HEK293 (cell line): ENCODE data around the gene RAB36.

Experiments
- CTCF ChIA-PET: fragments of 350-600 bp; formaldehyde crosslinking; extraction: SDS; loops from one replicate; lab custom pipeline; 2021; ENCODE audit warnings: antibody characterized with exemption; lab: Yijun Ruan, JAX
- POLR2A ChIA-PET: fragments of 300-600 bp; formaldehyde crosslinking; extraction: SDS; loops from one replicate; lab custom pipeline; 2020; ENCODE audit warnings: antibody characterized with exemption, inconsistent platforms; lab: Yijun Ruan, JAX
- H3K27ac ChIP-seq: fragments of 200-500 bp; sonication (Bioruptor generic); 2 replicates; pipeline ENCODE4 v1.5.1; 2014; ENCODE audit warnings: low read depth, low read length, control low read depth, inconsistent platforms; ENCODE audit errors: extremely low read depth
- H3K36me3 ChIP-seq, 2 experiments: fragments of 200-500 bp in 1 of 2; sonication (Bioruptor generic) in 1 of 2; 1 replicate in 1 of 2; 2 replicates in 1 of 2; pipeline ENCODE4 v1.5.1; 2014 to 2017; ENCODE audit warnings: inconsistent platforms in 2 of 2, low read length in 2 of 2; ENCODE audit not compliant: control insufficient read depth in 2 of 2, insufficient read depth in 1 of 2
- H3K4me1 ChIP-seq: fragments of 200-500 bp; sonication (Bioruptor generic); 2 replicates; pipeline ENCODE4 v1.5.1; 2014; ENCODE audit warnings: mild to moderate bottlenecking, low read length, inconsistent platforms; ENCODE audit not compliant: control insufficient read depth, insufficient read depth
- H3K4me3 ChIP-seq: 2 replicates; pipeline ENCODE4 v1.5.1; 2011; ENCODE audit warnings: low read depth, mild to moderate bottlenecking, control low read depth, low read length, moderate library complexity
- H3K9me3 ChIP-seq: fragments of 200-500 bp; sonication (Bioruptor generic); 2 replicates; pipeline ENCODE4 v1.5.1; 2014; ENCODE audit warnings: low read depth, low read length, inconsistent platforms; ENCODE audit not compliant: control insufficient read depth, insufficient read depth
- GFI1B ChIP-seq: fragments of 450-650 bp; formaldehyde crosslinking; IDR thresholded peaks from 2 replicates; pipeline ENCODE4 v1.5.1; 2016; ENCODE audit warnings: missing biosample characterization, missing genetic modification characterization
- IKZF3 ChIP-seq: fragments of 450-650 bp; IDR thresholded peaks from 2 replicates; pipeline ENCODE4 v1.5.0; 2018; ENCODE audit warnings: missing biosample characterization, mild to moderate bottlenecking, missing genetic modification characterization, moderate library complexity
- PRDM1 ChIP-seq: fragments of 450-650 bp; formaldehyde crosslinking; IDR thresholded peaks from 2 replicates; pipeline ENCODE4; 2016; ENCODE audit warnings: missing biosample characterization, missing genetic modification characterization
- SP7 ChIP-seq: fragments of 450-650 bp; formaldehyde crosslinking; IDR thresholded peaks from 2 replicates; pipeline ENCODE4 v1.5.1; 2016; ENCODE audit warnings: missing biosample characterization, missing genetic modification characterization
- TRIM28 ChIP-seq: IDR thresholded peaks from 2 replicates; pipeline ENCODE4 v1.6.1; 2011; ENCODE audit warnings: low read length, control low read depth, borderline replicate concordance
- YY1 ChIP-seq: fragments of 450-650 bp; formaldehyde crosslinking; IDR thresholded peaks from 2 replicates; pipeline ENCODE4 v1.5.1; 2018; ENCODE audit warnings: missing biosample characterization, missing genetic modification characterization
- YY2 ChIP-seq: fragments of 450-650 bp; formaldehyde crosslinking; IDR thresholded peaks from 2 replicates; pipeline ENCODE4 v1.5.1; 2016; ENCODE audit warnings: missing biosample characterization, missing genetic modification characterization
- ZNF121 ChIP-seq: fragments of 450-650 bp; formaldehyde crosslinking; IDR thresholded peaks from 2 replicates; pipeline ENCODE4 v1.5.1; 2016; ENCODE audit warnings: missing biosample characterization, missing genetic modification characterization
- ZNF214 ChIP-seq: fragments of 450-650 bp; formaldehyde crosslinking; IDR thresholded peaks from 2 replicates; pipeline ENCODE4 v1.5.1; 2017; ENCODE audit warnings: missing biosample characterization, mild to moderate bottlenecking, missing genetic modification characterization, borderline replicate concordance
- ZNF221 ChIP-seq: fragments of 450-650 bp; formaldehyde crosslinking; IDR thresholded peaks from 2 replicates; pipeline ENCODE4 v1.5.1; 2017; ENCODE audit warnings: missing biosample characterization, missing genetic modification characterization, borderline replicate concordance
- ZNF239 ChIP-seq: fragments of 450-650 bp; formaldehyde crosslinking; IDR thresholded peaks from 2 replicates; pipeline ENCODE4 v1.5.1; 2016; ENCODE audit warnings: missing biosample characterization, missing genetic modification characterization
- ZNF366 ChIP-seq: fragments of 450-650 bp; formaldehyde crosslinking; conservative IDR thresholded peaks from 2 replicates; pipeline ENCODE4 v1.5.1; 2016; ENCODE audit warnings: missing biosample characterization, missing genetic modification characterization
- ZNF521 ChIP-seq: fragments of 450-650 bp; formaldehyde crosslinking; IDR thresholded peaks from 2 replicates; pipeline ENCODE4 v1.5.1; 2017; ENCODE audit warnings: missing biosample characterization, mild to moderate bottlenecking, missing genetic modification characterization
- ZNF560 ChIP-seq: fragments of 450-650 bp; formaldehyde crosslinking; IDR thresholded peaks from 2 replicates; pipeline ENCODE4 v1.5.1; 2017; ENCODE audit warnings: missing biosample characterization, missing genetic modification characterization, borderline replicate concordance
- ZNF561 ChIP-seq: fragments of 450-650 bp; IDR thresholded peaks from 2 replicates; pipeline ENCODE4 v1.5.1; 2018; ENCODE audit warnings: missing biosample characterization, missing genetic modification characterization, borderline replicate concordance
- ZNF580 ChIP-seq: fragments of 450-650 bp; formaldehyde crosslinking; IDR thresholded peaks from 2 replicates; pipeline ENCODE4 v1.5.1; 2016; ENCODE audit warnings: missing biosample characterization, missing genetic modification characterization
- ZNF610 ChIP-seq: fragments of 450-650 bp; formaldehyde crosslinking; IDR thresholded peaks from 2 replicates; pipeline ENCODE4 v1.5.1; 2016; ENCODE audit warnings: missing biosample characterization, missing genetic modification characterization, borderline replicate concordance
- ZNF658 ChIP-seq: fragments of 450-650 bp; formaldehyde crosslinking; IDR thresholded peaks from 2 replicates; pipeline ENCODE4; 2016; ENCODE audit warnings: missing biosample characterization, missing genetic modification characterization
- TF ChIP-seq, protein P1 (sequence below): fragments of 450-650 bp; formaldehyde crosslinking; IDR thresholded peaks from 2 replicates; pipeline ENCODE4 v1.5.1; 2016; ENCODE audit warnings: missing biosample characterization, missing genetic modification characterization

RAB36 gene

GRCh38 chr22:23213581-23214334 is 68.5 kb downstream of the RAB36 start:
- H3K36me3 ChIP-seq: no peaks in the 10 kb centered on the region
- CTCF ChIA-PET: interaction anchor here (0.7 kb wide), 1 partner anchor 41 kb away, joined by 6 read pairs; no protein-coding TSS in a partner anchor
- TF ChIP-seq TRIM28 (no peak), SP7 (tag by site-specific recombination) (no peak), ZNF658 (tag by site-specific recombination) (no peak), ZNF560 (tag by site-specific recombination) (no peak), ZNF239 (tag by site-specific recombination) (no peak), PRDM1 (tag by site-specific recombination) (no peak), GFI1B (no peak), ZNF521 (tag by site-specific recombination) (no peak), ZNF221 (tag by site-specific recombination) (no peak), ZNF121 (tag by site-specific recombination) (no peak), YY1 (tag by site-specific recombination) (no peak), YY2 (tag by site-specific recombination) (no peak), IKZF3 (tag by site-specific recombination) (no peak), ZNF580 (no peak), ZNF214 (no peak), ZNF561 (tag by site-specific recombination) (no peak), ZNF366 (tag by site-specific recombination) (no peak), ZNF610 (tag by site-specific recombination) (no peak)
- TF ChIP-seq, protein P1, sequence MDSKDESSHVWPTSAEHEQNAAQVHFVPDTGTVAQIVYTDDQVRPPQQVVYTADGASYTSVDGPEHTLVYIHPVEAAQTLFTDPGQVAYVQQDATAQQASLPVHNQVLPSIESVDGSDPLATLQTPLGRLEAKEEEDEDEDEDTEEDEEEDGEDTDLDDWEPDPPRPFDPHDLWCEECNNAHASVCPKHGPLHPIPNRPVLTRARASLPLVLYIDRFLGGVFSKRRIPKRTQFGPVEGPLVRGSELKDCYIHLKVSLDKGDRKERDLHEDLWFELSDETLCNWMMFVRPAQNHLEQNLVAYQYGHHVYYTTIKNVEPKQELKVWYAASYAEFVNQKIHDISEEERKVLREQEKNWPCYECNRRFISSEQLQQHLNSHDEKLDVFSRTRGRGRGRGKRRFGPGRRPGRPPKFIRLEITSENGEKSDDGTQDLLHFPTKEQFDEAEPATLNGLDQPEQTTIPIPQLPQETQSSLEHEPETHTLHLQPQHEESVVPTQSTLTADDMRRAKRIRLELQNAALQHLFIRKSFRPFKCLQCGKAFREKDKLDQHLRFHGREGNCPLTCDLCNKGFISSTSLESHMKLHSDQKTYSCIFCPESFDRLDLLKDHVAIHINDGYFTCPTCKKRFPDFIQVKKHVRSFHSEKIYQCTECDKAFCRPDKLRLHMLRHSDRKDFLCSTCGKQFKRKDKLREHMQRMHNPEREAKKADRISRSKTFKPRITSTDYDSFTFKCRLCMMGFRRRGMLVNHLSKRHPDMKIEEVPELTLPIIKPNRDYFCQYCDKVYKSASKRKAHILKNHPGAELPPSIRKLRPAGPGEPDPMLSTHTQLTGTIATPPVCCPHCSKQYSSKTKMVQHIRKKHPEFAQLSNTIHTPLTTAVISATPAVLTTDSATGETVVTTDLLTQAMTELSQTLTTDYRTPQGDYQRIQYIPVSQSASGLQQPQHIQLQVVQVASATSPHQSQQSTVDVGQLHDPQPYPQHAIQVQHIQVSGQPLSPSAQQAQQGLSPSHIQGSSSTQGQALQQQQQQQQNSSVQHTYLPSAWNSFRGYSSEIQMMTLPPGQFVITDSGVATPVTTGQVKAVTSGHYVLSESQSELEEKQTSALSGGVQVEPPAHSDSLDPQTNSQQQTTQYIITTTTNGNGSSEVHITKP (tag by site-specific recombination): no peak
- peaks cover 6% of the 10 kb centered on the region for H3K4me1 ChIP-seq
- H3K9me3 ChIP-seq: no peaks in the 10 kb centered on the region
- no peak overlapping the region for H3K27ac ChIP-seq
- POLR2A ChIA-PET: interaction anchor here (0.7 kb wide), 1 partner anchor 17 kb away, joined by 3 read pairs; no protein-coding TSS in a partner anchor
- H3K4me3 ChIP-seq: no peak overlapping the region
